ENCODE data around the gene CPNE2.
"Not testable (repeated sequence)": the region's sequence is repeated elsewhere in the genome, so short reads cannot be mapped to it uniquely, and the experiment has no call there.

CPNE2 gene

DNA sequence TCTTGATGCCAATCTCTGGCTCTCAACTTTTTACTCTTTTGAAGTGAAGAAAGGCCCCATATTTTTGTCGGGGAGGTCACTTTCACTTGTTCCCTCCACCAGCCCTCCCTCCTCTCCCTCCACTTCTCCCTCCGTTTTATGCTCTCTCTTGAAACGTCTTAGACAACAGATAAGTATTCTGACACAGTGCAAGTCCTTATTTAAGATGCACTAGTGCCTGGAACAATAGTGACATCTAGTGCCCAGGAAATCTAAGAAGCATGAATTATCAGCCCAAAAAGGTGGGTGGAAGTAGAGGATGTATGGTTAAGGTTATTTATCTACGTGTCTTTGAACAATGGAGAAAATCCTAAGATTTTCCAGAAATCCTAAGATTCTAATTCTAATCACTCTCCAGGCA, 75.6 kb downstream of the CPNE2 start:
- peak; percentile 58 for DNase-seq (ENCODE audit: low spot score)

DNA sequence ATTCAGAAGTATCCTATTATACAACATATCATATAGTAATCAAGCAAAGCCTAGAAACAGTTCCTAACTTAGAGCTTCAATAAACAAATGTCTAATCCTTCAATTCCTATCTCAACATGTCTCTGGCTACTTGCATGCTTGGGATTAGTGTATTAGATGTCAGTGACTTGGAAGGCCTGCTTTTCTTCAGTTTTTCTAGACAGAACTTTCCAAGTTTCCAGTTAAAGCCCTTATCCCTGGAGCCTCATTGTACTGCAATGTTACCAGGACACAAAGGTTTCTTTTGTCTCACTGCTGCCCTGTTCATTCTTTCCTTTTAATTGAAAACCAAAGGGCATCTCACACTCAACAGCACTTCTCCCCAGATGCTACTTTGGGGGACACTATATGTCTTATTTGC, 76.9 kb downstream of the CPNE2 start:
- no peak for DNase-seq (ENCODE audit: low spot score)

DNA sequence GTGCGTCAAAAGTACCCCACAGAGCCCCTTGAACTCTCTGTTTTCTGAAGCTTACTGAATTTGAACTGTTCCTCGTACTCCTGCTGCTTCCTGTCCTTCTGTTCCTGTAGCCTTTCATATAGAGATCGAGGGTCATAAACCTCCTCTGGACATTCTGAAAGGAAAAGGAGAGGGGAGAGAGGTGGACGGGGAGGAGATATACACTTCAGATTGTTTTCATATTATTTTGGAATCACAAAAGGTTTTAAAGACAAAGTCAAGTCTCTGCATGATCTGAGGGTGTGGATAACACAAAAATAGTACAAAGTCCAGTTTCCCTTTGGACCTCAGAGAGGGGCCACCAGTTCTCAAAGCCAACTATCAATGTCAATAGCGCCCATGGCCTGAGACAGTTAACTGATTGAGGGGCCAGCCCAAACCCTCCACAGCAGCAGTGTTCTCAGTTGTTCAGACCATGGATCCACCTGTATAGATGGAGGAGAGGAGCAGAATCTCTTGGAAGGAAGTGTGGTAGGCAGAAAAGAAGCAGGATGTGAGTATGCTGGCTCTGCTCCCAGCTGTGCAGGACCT, 80.4 kb downstream of the CPNE2 start:
- no peak for DNase-seq (ENCODE audit: low spot score)

DNA sequence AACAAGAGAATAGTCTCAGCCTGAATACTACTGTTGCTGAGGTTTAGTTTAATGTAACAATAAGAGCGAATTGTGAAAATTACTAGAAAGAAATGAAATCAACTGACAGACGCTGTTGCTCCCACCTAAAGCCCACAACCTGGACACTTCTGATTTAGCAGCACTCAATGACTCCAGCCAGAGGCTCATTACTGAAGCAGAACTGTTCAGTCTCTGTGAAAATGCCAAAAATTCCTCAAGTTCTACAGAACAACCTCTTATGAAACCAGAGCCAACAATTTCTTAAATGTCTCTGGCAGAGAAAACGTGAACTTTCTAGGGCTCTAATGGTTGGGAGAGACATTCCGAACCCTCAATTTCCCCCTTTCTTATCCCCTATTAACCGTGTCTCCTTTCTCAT, 83.5 kb downstream of the CPNE2 start:
- DNase-seq (ENCODE audit: low spot score), result no peak

DNA sequence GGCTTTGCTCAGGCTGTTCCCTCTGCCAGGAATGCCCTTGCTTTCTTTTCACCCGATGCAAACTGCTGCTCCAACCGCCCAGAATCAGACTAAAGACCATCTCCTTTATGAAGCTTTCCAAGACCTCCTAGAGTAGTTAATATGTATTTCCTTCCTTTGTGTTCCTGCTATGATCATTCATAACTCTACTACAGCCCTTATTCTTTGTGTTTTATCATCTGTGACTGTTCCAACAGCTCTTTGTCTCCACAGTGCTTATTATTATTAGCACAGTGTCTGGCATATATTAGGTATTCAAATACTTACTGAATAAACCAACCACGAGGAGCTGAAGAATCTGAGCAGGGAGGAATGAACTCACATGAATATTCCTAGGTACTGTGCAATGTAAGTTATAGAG, 85.8 kb downstream of the CPNE2 start:
- no peak for DNase-seq (ENCODE audit: low spot score)

DNA sequence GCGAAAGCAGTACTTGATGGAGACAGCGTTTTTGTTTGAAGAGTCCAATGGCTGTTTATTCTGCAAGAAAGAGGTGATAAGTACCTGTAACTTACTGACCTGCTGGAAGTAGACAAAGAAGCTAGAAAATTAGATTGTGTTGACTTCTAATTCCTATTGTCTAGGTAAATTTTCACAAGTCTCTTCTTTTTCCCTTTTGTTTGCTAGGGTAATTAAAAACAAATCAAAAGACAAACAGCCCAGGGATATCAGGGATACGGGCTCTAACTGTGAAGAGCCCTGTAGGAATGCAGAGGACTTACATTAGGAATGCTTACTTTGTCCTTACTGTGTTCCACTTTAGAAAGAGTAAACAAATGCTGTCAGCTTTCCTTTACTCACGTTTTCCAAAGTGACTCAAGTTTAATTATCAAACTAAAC, 86.4 kb downstream of the CPNE2 start:
- DNase-seq (ENCODE audit: low spot score), result no peak

DNA sequence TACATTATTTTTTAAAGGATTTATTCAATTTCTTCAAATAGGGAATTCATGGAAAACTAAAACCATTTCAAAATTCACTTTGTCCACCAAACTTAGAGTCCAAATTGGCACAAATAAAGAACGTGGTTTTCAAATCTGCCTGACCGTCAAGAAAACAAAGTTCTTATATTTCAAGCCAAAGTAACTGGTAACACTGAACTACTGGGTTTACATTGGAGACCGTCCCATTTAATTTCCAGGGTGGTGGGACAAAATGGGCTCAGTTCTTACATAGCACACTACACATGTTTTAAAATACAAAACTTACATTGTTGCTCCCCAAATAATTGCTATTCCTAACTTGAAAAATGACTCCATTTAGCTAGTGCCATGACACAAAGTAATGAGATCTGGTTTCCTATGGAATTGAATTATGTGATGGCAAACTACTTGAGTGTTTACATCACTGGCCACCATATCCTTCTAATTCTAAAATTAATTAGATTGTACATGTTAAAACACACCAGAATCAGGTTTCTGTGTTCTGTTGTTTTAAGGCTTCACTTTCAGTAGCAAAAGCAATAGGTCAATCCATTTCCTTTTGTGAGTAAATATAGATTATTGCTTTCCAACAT, 86.9 kb downstream of the CPNE2 start:
- DNase-seq (ENCODE audit: low spot score), result no peak

DNA sequence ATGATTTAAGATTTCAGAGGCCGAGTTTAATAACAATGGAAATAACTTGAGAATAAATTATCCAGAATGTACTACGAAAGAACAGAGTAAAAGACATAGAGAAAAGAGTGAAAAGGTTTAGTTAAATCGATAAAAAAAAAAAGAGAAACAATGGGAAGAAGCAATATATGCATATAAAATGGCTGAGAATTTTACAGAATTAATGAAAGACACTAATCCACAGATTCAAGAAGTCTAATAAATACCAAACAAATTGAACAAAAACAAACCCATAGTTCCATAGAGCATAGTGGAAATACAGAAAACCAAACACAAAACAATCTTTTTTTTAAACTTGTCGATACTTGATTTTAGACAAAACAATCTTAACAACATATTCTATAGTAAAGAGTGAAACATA, 91.7 kb downstream of the CPNE2 start:
- DNase-seq (ENCODE audit: low spot score), result no peak

DNA sequence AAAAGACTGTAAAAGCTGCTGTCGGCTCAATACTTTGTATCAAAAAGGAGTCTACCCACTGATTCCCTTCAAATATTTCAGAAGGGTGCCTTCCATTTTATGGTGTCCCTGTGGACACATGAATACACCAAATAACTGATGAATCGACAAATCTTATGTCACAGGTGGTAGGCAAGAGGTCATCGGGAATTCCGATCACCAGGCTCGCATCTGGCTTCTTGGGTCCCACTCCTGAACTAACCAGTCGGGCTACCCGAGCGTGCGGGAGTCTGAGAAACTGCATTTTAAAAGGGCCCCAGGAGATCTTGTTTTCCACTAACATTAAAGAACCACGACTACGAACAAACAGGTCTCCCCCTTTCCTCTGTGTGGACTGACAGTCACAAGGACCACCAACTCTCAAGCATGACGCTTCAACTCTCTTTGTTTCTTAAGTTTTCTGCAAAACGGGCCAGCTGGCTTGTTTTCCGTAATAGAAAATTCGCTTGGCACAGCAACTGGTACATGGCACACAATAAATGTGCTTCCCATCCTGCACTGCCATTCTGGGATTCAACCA, 92.6 kb downstream of the CPNE2 start:
- no peak for DNase-seq (ENCODE audit: low spot score)

DNA sequence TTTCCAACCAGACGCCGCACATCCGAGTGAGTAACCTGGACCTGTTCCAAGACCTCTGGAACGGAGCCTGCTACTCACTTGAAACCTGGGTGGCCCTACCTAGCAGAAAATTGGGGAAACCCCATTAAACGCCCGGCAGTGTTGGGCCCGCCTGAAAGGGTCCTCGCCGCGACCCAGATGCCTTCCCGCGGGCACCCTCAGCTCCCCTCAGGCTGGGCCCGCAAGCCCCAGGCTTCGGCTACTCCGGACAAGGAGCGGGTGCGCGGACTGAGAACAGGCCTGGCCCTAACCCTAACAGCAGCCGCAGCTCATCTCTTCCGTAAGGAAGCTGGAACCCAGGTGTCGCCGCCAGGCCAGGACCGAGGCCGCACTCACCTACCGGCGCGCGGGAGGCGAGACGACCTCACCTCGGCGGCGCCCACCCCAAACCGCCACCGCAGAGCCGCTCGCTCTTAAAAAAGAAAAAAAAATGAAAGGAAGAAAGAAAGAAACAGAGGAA, 93.1 kb downstream of the CPNE2 start:
- DNase-seq (ENCODE audit: low spot score), result peak; percentile 48

DNA sequence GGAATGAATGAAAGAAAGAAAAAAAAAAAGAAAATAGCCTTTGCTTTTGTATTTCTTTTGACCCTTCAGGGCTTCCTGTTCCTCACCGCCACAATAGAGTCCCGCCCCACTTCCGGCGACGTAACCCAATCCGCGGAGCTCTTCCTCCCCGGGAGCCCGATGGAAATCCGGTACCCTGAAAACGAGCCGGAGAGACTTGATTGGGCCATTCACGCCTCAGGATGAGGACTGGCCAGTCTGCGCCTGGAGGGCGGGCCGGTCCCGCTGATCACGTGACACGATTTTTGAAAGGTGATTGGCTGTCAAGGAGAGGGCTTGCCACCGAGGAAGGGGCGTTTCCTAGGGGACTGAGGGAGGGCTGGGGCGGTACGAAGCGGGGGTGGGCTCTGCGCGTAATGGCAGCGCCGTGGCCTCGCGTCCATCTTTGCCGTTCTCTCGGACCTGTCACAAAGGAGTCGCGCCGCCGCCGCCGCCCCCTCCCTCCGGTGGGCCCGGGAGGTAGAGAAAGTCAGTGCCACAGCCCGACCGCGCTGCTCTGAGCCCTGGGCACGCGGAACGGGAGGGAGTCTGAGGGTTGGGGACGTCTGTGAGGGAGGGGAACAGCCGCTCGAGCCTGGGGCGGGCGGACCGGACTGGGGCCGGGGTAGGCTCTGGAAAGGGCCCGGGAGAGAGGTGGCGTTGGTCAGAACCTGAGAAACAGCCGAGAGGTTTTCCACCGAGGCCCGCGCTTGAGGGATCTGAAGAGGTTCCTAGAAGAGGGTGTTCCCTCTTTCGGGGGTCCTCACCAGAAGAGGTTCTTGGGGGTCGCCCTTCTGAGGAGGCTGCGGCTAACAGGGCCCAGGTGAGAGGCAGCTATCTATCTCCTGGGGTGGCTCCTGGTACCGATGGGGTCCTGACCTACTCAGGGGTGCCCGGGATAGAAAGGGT, 93.8 kb downstream of the CPNE2 start, which contains the start of the genes PSME3IP1 and RSPRY1:
TSS of gene PSME3IP1 (minus strand) at position 95 of the 927 bp plus-strand sequence. CDS start 12,185 bp downstream, outside the sequence.
TSS of gene RSPRY1 (plus strand) at position 385 of the 927 bp plus-strand sequence. CDS start 18,330 bp downstream, outside the sequence.
- peak; percentile 100 for DNase-seq (ENCODE audit: low spot score)

DNA sequence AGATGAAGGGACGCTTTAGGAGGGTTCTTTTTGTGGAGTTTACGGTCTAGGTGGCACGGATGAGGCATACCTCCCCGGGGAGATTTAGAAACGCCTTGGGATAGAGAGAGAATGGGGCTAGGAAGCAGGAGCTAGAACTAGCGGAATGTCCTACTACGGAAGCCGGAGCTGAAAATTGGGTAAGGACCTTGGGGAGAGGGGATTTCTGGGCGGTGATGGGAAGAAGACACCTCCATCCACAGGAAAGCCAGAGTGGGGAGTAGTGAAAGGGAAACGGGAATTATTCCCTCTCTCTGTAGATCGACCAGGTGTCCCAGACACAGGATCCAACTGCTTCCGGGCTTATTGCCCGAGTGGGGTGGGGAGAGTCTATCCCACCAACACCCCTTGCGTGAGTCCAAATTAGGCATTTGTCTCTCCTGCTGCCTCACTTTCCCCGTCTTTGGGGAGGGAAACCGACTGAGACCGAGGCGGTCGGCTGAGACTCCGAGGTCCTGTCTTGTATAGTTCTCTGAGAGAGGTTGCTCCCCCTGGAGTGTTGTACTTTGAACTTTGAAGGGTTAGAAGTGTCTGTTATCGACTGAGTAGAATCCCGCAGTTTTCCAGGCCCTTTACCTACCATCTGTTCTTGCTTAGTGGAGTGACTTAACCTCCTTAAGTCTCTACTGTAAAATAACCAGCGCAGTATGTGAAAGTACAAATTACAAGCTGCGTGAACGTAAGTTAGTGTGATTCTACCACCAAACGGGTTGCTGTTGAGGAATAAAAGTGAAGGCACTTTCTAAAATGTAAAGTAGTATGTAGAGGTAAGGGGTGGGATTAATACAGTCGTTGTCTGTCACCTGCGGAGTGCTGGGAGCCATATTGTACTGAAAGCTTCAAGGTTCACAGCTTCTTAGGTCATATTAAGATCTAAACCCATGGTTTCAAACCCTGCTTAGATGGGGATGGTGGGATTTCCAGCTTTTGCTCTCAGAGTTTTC, 94.8 kb downstream of the CPNE2 start:
- DNase-seq (ENCODE audit: low spot score), result peak; percentile 39

DNA sequence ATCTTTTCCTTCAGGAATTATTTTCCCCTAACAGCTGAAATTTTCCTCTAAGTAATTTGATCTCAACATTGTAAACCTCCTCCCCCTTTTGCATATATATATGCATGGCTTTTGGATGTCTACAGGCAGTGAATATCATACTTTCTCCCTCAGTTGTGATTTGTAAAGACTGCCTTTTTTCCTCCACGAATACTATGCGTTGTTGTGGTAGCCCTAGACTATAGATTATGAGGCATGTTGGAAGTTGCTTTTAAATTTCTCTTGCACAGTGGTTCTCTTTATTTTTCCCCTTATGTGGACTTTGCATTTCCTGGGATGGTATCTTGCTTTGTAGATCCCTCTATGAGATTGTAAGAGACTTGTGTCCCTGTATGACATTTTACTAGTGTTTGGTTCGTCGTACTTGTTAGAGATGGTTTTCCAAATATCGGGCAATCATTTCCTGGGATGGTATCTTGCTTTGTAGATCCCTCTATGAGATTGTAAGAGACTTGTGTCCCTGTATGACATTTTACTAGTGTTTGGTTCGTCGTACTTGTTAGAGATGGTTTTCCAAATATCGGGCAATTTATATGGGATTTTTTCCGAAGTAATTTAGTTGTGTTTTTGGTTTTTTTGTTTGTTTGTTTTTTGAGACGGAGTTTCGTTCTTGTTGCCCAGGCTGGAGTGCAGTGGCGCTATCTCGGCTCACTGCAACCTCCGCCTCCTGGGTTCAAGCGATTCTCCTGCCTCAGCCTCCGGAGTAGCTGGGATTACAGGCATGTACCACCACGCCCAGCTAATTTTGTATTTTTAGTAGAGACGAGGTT, 95.7 kb downstream of the CPNE2 start:
- not testable (repeated sequence) for DNase-seq (ENCODE audit: low spot score)

DNA sequence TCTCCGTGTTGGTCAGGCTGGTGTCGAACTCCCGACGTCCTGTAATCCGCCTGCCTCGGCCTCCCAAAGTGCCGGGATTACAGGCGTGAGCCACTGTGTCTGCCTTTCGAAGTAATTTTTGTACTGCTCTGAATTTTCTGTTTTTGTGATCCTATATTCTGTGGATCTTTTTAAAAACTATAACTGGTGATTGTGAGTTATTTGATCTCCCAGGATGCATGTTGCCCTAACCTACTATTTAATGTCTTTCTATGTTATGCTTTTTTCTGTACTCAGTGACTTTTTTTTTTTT, 96.3 kb downstream of the CPNE2 start:
- no peak for DNase-seq (ENCODE audit: low spot score)

DNA sequence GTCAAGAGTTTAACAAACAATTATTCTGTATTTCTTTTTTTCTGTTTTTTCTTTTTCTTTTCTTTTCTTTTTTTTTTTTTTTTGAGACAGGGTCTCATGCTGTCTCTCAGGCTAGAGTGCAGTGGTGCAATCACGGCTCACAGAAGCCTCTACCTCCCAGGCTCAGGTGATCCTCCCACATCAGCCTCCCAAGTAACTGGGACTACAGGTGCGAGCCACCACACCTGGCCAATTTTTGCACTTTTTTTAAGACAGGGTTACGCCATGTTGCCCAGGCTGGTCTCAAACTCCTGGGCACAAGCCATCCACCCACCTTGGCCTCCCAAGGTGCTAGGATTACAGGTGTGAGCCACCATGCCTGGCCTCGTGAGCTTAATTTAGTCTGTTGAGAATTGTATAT, 97.1 kb downstream of the CPNE2 start:
- not testable (repeated sequence) for DNase-seq (ENCODE audit: low spot score)

DNA sequence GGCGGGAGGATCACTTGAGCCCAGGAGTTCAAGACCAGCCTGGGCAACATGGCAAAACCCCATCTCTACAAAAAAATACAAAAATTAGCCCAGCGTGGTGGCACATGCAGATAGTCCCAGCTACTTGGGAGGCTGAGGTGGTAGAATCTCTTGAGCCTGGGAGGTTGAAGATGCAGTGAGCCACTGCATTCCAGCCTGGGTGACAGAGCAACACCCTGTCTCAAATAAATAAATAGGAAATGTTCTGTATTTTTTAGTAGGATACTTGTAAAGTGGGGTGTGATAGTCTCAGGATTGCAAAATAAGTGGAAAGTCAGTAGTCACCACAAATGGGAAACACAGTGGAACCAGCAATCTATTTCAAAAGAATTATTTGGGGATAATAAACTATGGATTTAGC, 97.8 kb downstream of the CPNE2 start:
- no peak for DNase-seq (ENCODE audit: low spot score)

DNA sequence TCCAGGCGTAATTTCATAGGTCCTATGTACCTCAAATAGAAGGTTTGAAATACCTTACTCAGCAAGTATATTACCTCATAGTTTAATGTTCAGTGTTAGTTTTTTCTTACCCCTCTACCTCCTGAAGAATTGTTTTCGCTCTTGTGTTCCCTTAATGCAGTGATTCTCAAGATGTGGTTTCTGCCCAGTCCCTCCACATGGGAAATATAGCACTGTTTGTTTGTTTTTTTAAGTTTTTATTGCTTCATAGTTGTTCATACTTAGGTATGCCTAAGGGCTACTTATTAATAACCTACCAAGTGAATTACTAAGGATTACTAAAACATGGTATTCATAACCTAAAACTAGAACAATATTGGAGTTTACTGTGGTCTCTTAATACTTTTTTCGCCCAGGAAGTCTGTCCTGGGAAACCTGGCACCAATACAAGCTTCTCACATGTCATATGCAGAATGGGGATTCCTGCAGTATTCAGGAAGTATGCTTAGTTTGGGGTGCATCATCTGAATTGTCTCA, 98.7 kb downstream of the CPNE2 start:
- no peak for DNase-seq (ENCODE audit: low spot score)

DNA sequence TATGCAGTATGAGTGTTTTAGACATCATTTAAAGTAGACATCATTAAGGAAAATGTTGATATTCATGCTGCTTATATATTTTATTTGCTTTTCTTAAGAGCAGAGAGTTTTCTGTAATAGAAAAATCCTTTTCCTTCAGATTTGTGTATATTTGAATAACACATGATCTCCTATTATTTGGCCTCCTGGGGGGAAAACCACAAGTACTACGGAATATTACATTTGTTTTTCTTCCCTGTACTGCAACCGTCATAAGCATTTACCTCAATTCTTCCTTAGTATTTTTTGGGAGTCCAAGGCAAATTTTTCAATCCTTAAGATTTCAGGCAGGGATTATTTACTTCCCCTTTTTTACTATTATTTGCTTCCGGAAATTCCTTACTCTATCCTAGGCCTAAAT, 99.8 kb downstream of the CPNE2 start:
- no peak for DNase-seq (ENCODE audit: low spot score)

DNA sequence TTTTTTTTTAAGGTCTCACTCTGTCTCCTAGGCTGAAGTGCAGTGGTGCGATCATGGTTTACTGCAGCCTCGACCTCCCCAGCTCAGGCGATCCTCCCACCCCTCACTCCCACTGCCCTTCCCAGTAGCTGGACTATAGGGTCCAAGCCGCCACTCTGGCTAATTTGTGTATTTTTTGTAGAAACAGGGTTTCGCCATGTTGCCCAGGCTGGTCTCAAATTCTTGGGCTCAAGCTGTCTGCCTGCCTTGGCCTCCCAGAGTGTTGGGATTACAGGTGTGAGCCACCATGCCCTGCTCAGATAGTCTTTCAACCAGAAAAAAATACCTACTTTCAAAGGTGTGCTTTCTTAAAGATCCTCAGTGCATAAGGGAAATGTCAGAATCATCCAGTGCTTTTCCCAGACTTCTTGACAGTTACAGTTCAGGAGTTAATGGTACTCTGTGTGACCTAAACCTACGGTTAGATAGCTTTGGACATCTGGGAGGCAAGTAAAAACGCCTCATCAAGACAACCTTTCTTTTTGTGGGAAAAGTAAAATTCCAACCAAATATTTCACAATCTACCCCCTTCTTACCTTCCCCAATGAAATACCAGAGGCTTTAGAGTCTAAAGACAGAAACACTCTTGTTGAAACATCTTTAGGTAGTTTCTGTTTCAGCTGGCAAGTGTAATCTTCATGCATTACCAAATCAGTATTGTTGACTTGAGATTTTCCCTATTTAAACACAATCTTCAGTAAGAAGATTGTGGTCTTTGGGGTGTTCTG, 100.5 kb downstream of the CPNE2 start:
- DNase-seq (ENCODE audit: low spot score), result no peak
